GM23248 (cell line): ENCODE measurements around the gene CRISPLD2.

Source experiments
- EZH2 ChIP-seq: fragments of 200-600 bp; sonication (generic); IDR thresholded peaks from 2 replicates; pipeline ENCODE4 v1.6.1; 2018; ENCODE audit warnings: antibody characterized with exemption, mild to moderate bottlenecking; ENCODE audit not compliant: insufficient read depth, poor library complexity, severe bottlenecking
- EZH2phosphoT487 ChIP-seq: fragments of 200-600 bp; sonication (generic); IDR thresholded peaks from 2 replicates; pipeline ENCODE4 v1.6.1; 2018; ENCODE audit warnings: antibody characterized with exemption, moderate library complexity, mild to moderate bottlenecking, low read depth; ENCODE audit not compliant: insufficient read depth

- TF ChIP-seq EZH2 (no peak), EZH2phosphoT487 (no peak)
Measured at GRCh38 chr16:84828322-84828721, 8.5 kb downstream of the CRISPLD2 start.
